ENCODE data around the gene HOXD8. TPM values are rescaled to one million over a fixed set of nuclear protein-coding genes. Genes with fewer than 3 reads are reported as not detected.

The HOXD8 gene
- total and polyA plus RNA-seq, 2 experiments from 2014 or later: 19.7 to 27.8 TPM

- H3K4me3 ChIP-seq: peak overlapping the region; percentile 70
- peak; percentile 40 for DNase-seq
- no peaks in the 10 kb centered on the region; the same call in 1 of the 2 replicates for H3K4me1 ChIP-seq (ENCODE audit: insufficient read depth)
- peak overlapping the region; percentile 89 for H3K9ac ChIP-seq
- H4K20me1 ChIP-seq (ENCODE audit: insufficient read depth): no peaks in the 10 kb centered on the region
- H3K9me3 ChIP-seq (ENCODE audit: low read depth): no peaks in the 10 kb centered on the region
- WGBS, 2 experiments (ENCODE audit: low coverage in 1 of 2, low lambda C conversion rate in 2 of 2, missing lambda C conversion rate in 2 of 2): 50 to 57% methylated on average over 16 of the region's 16 CpGs
- H3K27ac ChIP-seq: peak overlapping the region; percentile 88
- in situ Hi-C loops (cut with MboI): loop anchor here (25.0 kb wide), 1 partner anchor 1622 kb away; no protein-coding TSS in a partner anchor
- peak overlapping the region; percentile 95 for H3K4me2 ChIP-seq (ENCODE audit: unreplicated experiment)
- no peaks in the 10 kb centered on the region for H3K9me2 ChIP-seq (ENCODE audit: insufficient read depth)
- H3K27me3 ChIP-seq (replicated peaks; ENCODE audit: insufficient read depth): no peaks in the 10 kb centered on the region
- H3K79me2 ChIP-seq (ENCODE audit: insufficient read depth): peaks cover 100% of the 10 kb centered on the region
- H2AFZ ChIP-seq: no peak overlapping the region
- peaks cover 13% of the 10 kb centered on the region for H3K36me3 ChIP-seq (ENCODE audit: low read depth)
- TF ChIP-seq EZH2phosphoT487 (IDR thresholded peaks at IDR 0.05; ENCODE audit: insufficient read depth, low read depth) (no peak), EZH2 (IDR thresholded peaks at IDR 0.05; ENCODE audit: insufficient read depth, poor library complexity, severe bottlenecking) (no peak)
- H3F3A ChIP-seq (ENCODE audit: insufficient read depth): peaks cover 16% of the 10 kb centered on the region
These were observed 14.4 kb upstream of the HOXD8 start for GRCh38 chr2:176114930-176115625.

GRCh38 chr2:176115883-176116813 lies 13.4 kb upstream of the HOXD8 start, which contains the start of gene HOXD10:
HOXD10 (plus strand) TSS chr2:176116778; CDS start chr2:176116834, 56 bp downstream.
- Histone ChIP-seq H2AFZ (no peak within 1 kb of the TSS), H3K9me2 (ENCODE audit: insufficient read depth) (no peaks in the 10 kb centered on the region), H3K4me1 (ENCODE audit: insufficient read depth) (no peaks in the 10 kb centered on the region; the same call in 1 of the 2 replicates), H3K4me2 (ENCODE audit: unreplicated experiment) (peak within 1 kb of the TSS; percentile 95), H4K20me1 (ENCODE audit: insufficient read depth) (no peaks in the 10 kb centered on the region), H3K9ac (peak within 1 kb of the TSS; percentile 89), H3F3A (ENCODE audit: insufficient read depth) (peaks cover 16% of the 10 kb centered on the region), H3K9me3 (ENCODE audit: low read depth) (no peaks in the 10 kb centered on the region), H3K4me3 (peak within 1 kb of the TSS; percentile 70), H3K79me2 (ENCODE audit: insufficient read depth) (peaks cover 100% of the 10 kb centered on the region), H3K27ac (peak within 1 kb of the TSS; percentile 88), H3K27me3 (replicated peaks; ENCODE audit: insufficient read depth) (no peaks in the 10 kb centered on the region), H3K36me3 (ENCODE audit: low read depth) (peaks cover 10% of the 10 kb centered on the region; the same call in 1 of the 2 replicates)
- 45 to 50% methylated on average over 62 to 66 of the region's 66 CpGs for WGBS, 2 experiments (ENCODE audit: low coverage in 1 of 2, low lambda C conversion rate in 2 of 2, missing lambda C conversion rate in 2 of 2)
- TF ChIP-seq EZH2phosphoT487 (IDR thresholded peaks at IDR 0.05; ENCODE audit: insufficient read depth, low read depth) (no peak), EZH2 (IDR thresholded peaks at IDR 0.05; ENCODE audit: insufficient read depth, poor library complexity, severe bottlenecking) (no peak)
- in situ Hi-C loops (cut with MboI): loop anchor here (25.0 kb wide), 1 partner anchor 1621 kb away; no protein-coding TSS in a partner anchor
- peak; percentile 92 for DNase-seq

- no peak overlapping the region for H3K4me3 ChIP-seq
- no peak overlapping the region for H2AFZ ChIP-seq
- H3K4me2 ChIP-seq (ENCODE audit: unreplicated experiment): no peak overlapping the region
- peaks cover 10% of the 10 kb centered on the region; the same call in 1 of the 2 replicates for H3K36me3 ChIP-seq (ENCODE audit: low read depth)
- H3K79me2 ChIP-seq (ENCODE audit: insufficient read depth): peaks cover 98% of the 10 kb centered on the region
- no peak for TF ChIP-seq EZH2 (IDR thresholded peaks at IDR 0.05; ENCODE audit: insufficient read depth, poor library complexity, severe bottlenecking)
- no peak for TF ChIP-seq EZH2phosphoT487 (IDR thresholded peaks at IDR 0.05; ENCODE audit: insufficient read depth, low read depth)
- no peaks in the 10 kb centered on the region for H3K9me3 ChIP-seq (ENCODE audit: low read depth)
- 74 to 75% methylated on average over 31 to 40 of the region's 40 CpGs for WGBS, 2 experiments (ENCODE audit: low coverage in 1 of 2, low lambda C conversion rate in 2 of 2, missing lambda C conversion rate in 2 of 2)
- no peaks in the 10 kb centered on the region for H4K20me1 ChIP-seq (ENCODE audit: insufficient read depth)
- DNase-seq: no peak
- H3K9ac ChIP-seq: no peak overlapping the region
- no peaks in the 10 kb centered on the region for H3K27me3 ChIP-seq (replicated peaks; ENCODE audit: insufficient read depth)
- no peaks in the 10 kb centered on the region; the same call in 1 of the 2 replicates for H3K4me1 ChIP-seq (ENCODE audit: insufficient read depth)
- peak overlapping the region; percentile 88 for H3K27ac ChIP-seq
- in situ Hi-C loops (cut with MboI): loop anchor here (25.0 kb wide), 1 partner anchor 1620 kb away; no protein-coding TSS in a partner anchor
- H3K9me2 ChIP-seq (ENCODE audit: insufficient read depth): no peaks in the 10 kb centered on the region
- peaks cover 16% of the 10 kb centered on the region for H3F3A ChIP-seq (ENCODE audit: insufficient read depth)
These were observed 12.2 kb upstream of the HOXD8 start for GRCh38 chr2:176117162-176117822.
